GM12873 (cell line): Measurements from ENCODE around the gene ZBTB1.

Experiments used
- CTCF ChIP-seq: IDR thresholded peaks from 2 replicates; pipeline ENCODE4 v1.5.1; 2012; ENCODE audit warnings: low read depth, mild to moderate bottlenecking, moderate library complexity, low read length, control low read depth; ENCODE audit not compliant: insufficient read depth; ENCODE audit errors: missing control alignments

The ZBTB1 gene

GRCh38 chr14:64518229-64518628 lies 13.7 kb downstream of the ZBTB1 start:
- no peak for TF ChIP-seq CTCF

GRCh38 chr14:64520699-64521098 lies 16.1 kb downstream of the ZBTB1 start:
- TF ChIP-seq CTCF, result no peak

GRCh38 chr14:64522591-64523355 lies 18.2 kb downstream of the ZBTB1 start:
- no peak for TF ChIP-seq CTCF

- no peak for TF ChIP-seq CTCF
Measured at GRCh38 chr14:64525354-64525753, 20.8 kb downstream of the ZBTB1 start.

GRCh38 chr14:64531567-64531966 lies 27.0 kb downstream of the ZBTB1 start:
- TF ChIP-seq CTCF, result no peak

- no peak for TF ChIP-seq CTCF
Measured at GRCh38 chr14:64536488-64537245, 32.1 kb downstream of the ZBTB1 start.

GRCh38 chr14:64540208-64541202 lies 35.9 kb downstream of the ZBTB1 start, which contains the start of gene HSPA2:
HSPA2 (plus strand) TSS chr14:64540741; CDS start chr14:64540850, 109 bp downstream.
- TF ChIP-seq CTCF, result peak; percentile 72
